HepG2 (cell line): ENCODE results near the gene STKLD1. TPM values are rescaled to one million over a fixed set of nuclear protein-coding genes. Genes with fewer than 3 reads are reported as not detected.
A peak's percentile ranks its signal among the peaks of the same experiment; 100 is the strongest.

Source experiments
- ATAC-seq: fragments of 200-7000 bp; cut with Tn5 transposase; 3 replicates; pipeline ENCODE4 v1.9.1; 2020; ENCODE audit warnings: mild to moderate bottlenecking, moderate library complexity
- BruUV-seq: library from RNA; stranded (reverse); fragments of 400-500 nt; replicated peaks from 2 replicates; lab custom pipeline; 2021; lab: Mats Ljungman, UMichigan
- CTCF ChIA-PET: fragments of 300-600 bp; formaldehyde crosslinking; extraction: SDS; loops from one replicate; lab custom pipeline; 2021; ENCODE audit warnings: low total read pairs, inconsistent platforms, low intra/inter-chr PET ratio; lab: Yijun Ruan, JAX
- POLR2A ChIA-PET: fragments of 350-600 bp; sonication (Branson Sonifier 250); formaldehyde crosslinking; loops from one replicate; lab custom pipeline; 2020; ENCODE audit warnings: antibody characterized with exemption, inconsistent platforms; lab: Yijun Ruan, JAX
- DNase-seq: peaks from one replicate; pipeline ENCODE4 v3.0.0-alpha.2; 2015; ENCODE audit warnings: low spot score
- FAIRE-seq: peaks from 3 replicates; lab custom pipeline; 2011; peaks lifted over from hg19 to GRCh38; lab: Jason Lieb, UNC
- H2AFZ ChIP-seq: one replicate; pipeline ENCODE4 v1.6.1; 2011; ENCODE audit warnings: low read length, inconsistent platforms
- H3K27ac ChIP-seq: fragments of 300-600 bp; 3 replicates; pipeline ENCODE4 v1.8.0; 2011; ENCODE audit warnings: mixed run types, mild to moderate bottlenecking, mixed read lengths, low read length, inconsistent platforms; ENCODE audit not compliant: insufficient read depth; ENCODE audit errors: extremely low read length
- H3K27me3 ChIP-seq, 2 experiments: fragments of 200-600 bp in 1 of 2; 2 replicates in 1 of 2; 3 replicates in 1 of 2; pipeline versions ENCODE4 v1.6.0 to v1.8.0; 2011; ENCODE audit warnings: low read length in 2 of 2, mild to moderate bottlenecking in 2 of 2, moderate library complexity in 2 of 2, inconsistent platforms in 1 of 2; ENCODE audit not compliant: insufficient read depth in 2 of 2, control insufficient read depth in 1 of 2
- H3K36me3 ChIP-seq, 2 experiments: fragments of 200-600 bp in 1 of 2; replicated peaks in 1 of 2; 2 replicates in 1 of 2; 3 replicates in 1 of 2; pipeline versions ENCODE4 v1.5.1 to v1.8.0; 2011; ENCODE audit warnings: low read length in 2 of 2, inconsistent platforms in 1 of 2; ENCODE audit not compliant: insufficient read depth in 2 of 2, control insufficient read depth in 1 of 2
- H3K4me1 ChIP-seq: 2 replicates; pipeline ENCODE4 v1.5.1; 2012; ENCODE audit warnings: low read length, inconsistent platforms; ENCODE audit not compliant: insufficient read depth
- H3K4me2 ChIP-seq: 2 replicates; pipeline ENCODE4 v1.6.0; 2011; ENCODE audit warnings: low read depth, low read length, inconsistent platforms
- H3K4me3 ChIP-seq, 3 experiments: fragments of 200-600 bp in 1 of 3; sonication (generic), shearing (Covaris generic) in 1 of 3; replicated peaks in 1 of 3; 2 replicates each; pipeline ENCODE4 v1.5.1; 2011 to 2016; ENCODE audit warnings: low read length in 3 of 3, inconsistent platforms in 2 of 3, low read depth in 2 of 3, mild to moderate bottlenecking in 2 of 3, control low read depth in 1 of 3, mixed read lengths in 1 of 3; ENCODE audit not compliant: insufficient read depth in 1 of 3
- H3K79me2 ChIP-seq: one replicate; pipeline ENCODE4 v1.6.1; 2011; ENCODE audit warnings: low read length, inconsistent platforms; ENCODE audit not compliant: insufficient read depth
- H3K9ac ChIP-seq: 2 replicates; pipeline ENCODE4 v1.6.0; 2011; ENCODE audit warnings: mild to moderate bottlenecking, low read depth, low read length, inconsistent platforms; ENCODE audit not compliant: insufficient read depth
- H3K9me3 ChIP-seq: 2 replicates; pipeline ENCODE4 v1.5.1; 2012; ENCODE audit warnings: mild to moderate bottlenecking, low read length
- H4K20me1 ChIP-seq: 2 replicates; pipeline ENCODE4 v1.6.0; 2011; ENCODE audit warnings: inconsistent platforms, mild to moderate bottlenecking, low read length, moderate library complexity; ENCODE audit not compliant: insufficient read depth
- FOSL1 ChIP-seq: sonication (generic); formaldehyde crosslinking; IDR thresholded peaks from 2 replicates; pipeline ENCODE4 v1.9.0; 2021; ENCODE audit warnings: missing genetic modification reagents, borderline replicate concordance
- FOXP1 ChIP-seq, 2 experiments: fragments of 450-650 bp in 1 of 2; IDR thresholded peaks; 2 replicates each; pipeline ENCODE4 v1.6.1; 2017 to 2018; ENCODE audit warnings: antibody characterized with exemption in 1 of 2
- KLF11 ChIP-seq: IDR thresholded peaks from 2 replicates; pipeline ENCODE4 v1.6.1; 2016; ENCODE audit warnings: missing compliant biosample characterization
- LCORL ChIP-seq, 2 experiments: fragments of 450-650 bp in 1 of 2; sonication (generic) in 1 of 2; formaldehyde crosslinking in 1 of 2; IDR thresholded peaks; 2 replicates each; pipeline versions ENCODE4 v1.5.0 to v1.6.1; 2017 to 2020; ENCODE audit warnings: antibody characterized with exemption in 1 of 2, missing genetic modification reagents in 1 of 2
- MAFG ChIP-seq: sonication (generic); formaldehyde crosslinking; IDR thresholded peaks from 2 replicates; pipeline ENCODE4 v1.5.1; 2020; ENCODE audit warnings: mild to moderate bottlenecking, missing genetic modification reagents
- MATR3 ChIP-seq: sonication (generic); formaldehyde crosslinking; IDR thresholded peaks from 2 replicates; pipeline ENCODE4 v1.4.0; 2020; ENCODE audit warnings: missing genetic modification reagents
- PTBP1 ChIP-seq: fragments of 200-400 bp; formaldehyde crosslinking; IDR thresholded peaks from 2 replicates; pipeline ENCODE4 v1.6.1; 2018; ENCODE audit warnings: low read length, low read depth; ENCODE audit not compliant: poor library complexity, severe bottlenecking
- ZFP41 ChIP-seq: sonication (generic); formaldehyde crosslinking; IDR thresholded peaks from 2 replicates; pipeline ENCODE4 v1.4.0; 2020; ENCODE audit warnings: mild to moderate bottlenecking, missing genetic modification reagents, borderline replicate concordance
- ZMYM2 ChIP-seq: sonication (generic); formaldehyde crosslinking; IDR thresholded peaks from 2 replicates; pipeline ENCODE4 v1.8.0; 2022; ENCODE audit warnings: mild to moderate bottlenecking, missing genetic modification reagents
- ZNF12 ChIP-seq: sonication (generic); formaldehyde crosslinking; IDR thresholded peaks from 2 replicates; pipeline ENCODE4 v1.5.0; 2020; ENCODE audit warnings: missing genetic modification reagents
- ZNF180 ChIP-seq: sonication (generic); formaldehyde crosslinking; IDR thresholded peaks from 2 replicates; pipeline ENCODE4 v1.4.0; 2020; ENCODE audit warnings: low read depth, missing genetic modification reagents, borderline replicate concordance
- ZNF276 ChIP-seq: sonication (generic); formaldehyde crosslinking; IDR thresholded peaks from 2 replicates; pipeline ENCODE4 v1.4.0; 2020; ENCODE audit warnings: mild to moderate bottlenecking, low read depth, missing genetic modification reagents
- ZNF549 ChIP-seq: sonication (generic); formaldehyde crosslinking; IDR thresholded peaks from 2 replicates; pipeline ENCODE4 v1.5.0; 2020; ENCODE audit warnings: missing genetic modification reagents
- ZNF747 ChIP-seq: sonication (generic); formaldehyde crosslinking; IDR thresholded peaks from 2 replicates; pipeline ENCODE4 v1.8.1; 2023; ENCODE audit warnings: missing genetic modification reagents, mild to moderate bottlenecking, borderline replicate concordance
- ZNF768 ChIP-seq: sonication (generic); formaldehyde crosslinking; IDR thresholded peaks from 2 replicates; pipeline ENCODE4 v1.4.0; 2020; ENCODE audit warnings: missing genetic modification reagents
- WGBS: methylation state at CpG from one replicate; pipeline ENCODE4 v1.1.6; 2017; ENCODE audit warnings: low lambda C conversion rate; 5-methylcytosine and 5-hydroxymethylcytosine counted together
- in situ Hi-C: cut with HindIII; loops from 2 replicates; pipeline ENCODE4 v1.10.0; 2017; ENCODE audit warnings: low pct_unique_long_range_greater_than_20kb; ENCODE audit not compliant: extremely low pct_ligation_motif_present
- intact Hi-C: fragments of 100-400 bp; cut with micrococcal nuclease; formaldehyde crosslinking; loops from one replicate; pipeline ENCODE4 v1.10.0; 2022; ENCODE audit not compliant: unreplicated experiment
- polyA plus RNA-seq, 8 experiments: library from polyadenylated mRNA; depleted of rRNA in 3 of 8; stranded (reverse) in 7 of 8; unstranded in 1 of 8; fragments of >200 nt; fragmentation: Illumina TruSeq in 4 of 8; extraction: Trizol in 4 of 8; gene quantifications; 2 replicates each; pipeline versions ENCODE4 v1.2.1 to v1.2.3, GENCODE V29; 2011 to 2016; ENCODE audit warnings: low read depth in 4 of 8, missing spikeins in 1 of 8, mixed read lengths in 1 of 8; ENCODE audit not compliant: insufficient read depth in 1 of 8
- total RNA-seq, 5 experiments: library from RNA; depleted of rRNA; stranded (reverse); fragments of >200 nt; fragmentation: Illumina TruSeq; extraction: Trizol; gene quantifications; 2 replicates each; pipeline ENCODE4 v1.2.3, GENCODE V29; 2016; ENCODE audit warnings: low read depth in 1 of 5
- TF ChIP-seq, protein P1 (sequence below): sonication (generic); formaldehyde crosslinking; IDR thresholded peaks from 2 replicates; pipeline ENCODE4 v1.5.0; 2020; ENCODE audit warnings: missing genetic modification reagents, mild to moderate bottlenecking, borderline replicate concordance
- TF ChIP-seq, protein P2 (sequence below): sonication (generic); formaldehyde crosslinking; IDR thresholded peaks from 2 replicates; pipeline ENCODE4 v1.8.0; 2023; ENCODE audit warnings: mild to moderate bottlenecking, missing genetic modification reagents

The STKLD1 gene
- total and polyA plus RNA-seq, 2 of the 13 experiments (the other 11 are each of a cell fraction or from before 2014, with no cell fraction given) = 1.5 to 2.2 TPM

DNA sequence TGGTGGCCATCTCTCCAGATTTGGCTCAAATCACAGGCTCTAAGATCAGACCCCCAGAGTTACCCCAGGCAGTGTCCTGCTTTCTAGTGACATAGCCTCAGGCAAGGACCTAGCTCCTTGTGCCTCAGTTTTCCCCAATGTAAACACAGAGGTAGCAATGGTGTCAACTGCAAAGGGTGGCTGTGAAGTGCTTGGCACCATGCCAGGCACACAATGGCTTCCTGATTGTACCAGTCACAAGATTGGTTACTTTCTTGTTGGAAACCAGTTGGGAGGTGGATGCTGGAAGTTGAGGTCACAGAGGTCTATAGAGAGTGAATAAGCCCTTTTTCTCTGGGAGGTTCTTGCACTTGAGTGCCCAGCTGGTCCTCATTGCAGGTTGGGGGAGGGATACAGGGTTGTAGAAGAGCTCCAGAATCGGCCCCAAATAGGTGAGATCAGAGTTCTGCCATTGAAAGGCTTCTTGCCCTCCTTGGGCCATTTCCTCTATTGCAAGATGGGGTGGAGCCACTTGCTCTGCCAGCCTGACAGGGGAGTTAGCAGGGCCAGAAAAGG is 2.3 kb downstream of the STKLD1 start:
- FAIRE-seq (no peak), DNase-seq (no peak), ATAC-seq (no peak)
- CTCF ChIA-PET = no interaction called here
- H3K27ac ChIP-seq = no peak overlapping the region
- no peaks in the 10 kb centered on the region for H3K27me3 ChIP-seq
- H3K9ac ChIP-seq = no peak overlapping the region
- H3K9me3 ChIP-seq = peaks cover 10% of the 10 kb centered on the region; the same call in 1 of the 2 replicates
- in situ Hi-C loops = no loop called here
- POLR2A ChIA-PET = interaction anchor here (1.2 to 3.3 kb wide), 3 partner anchors 8 to 31 kb away, joined by 4 to 16 read pairs (median 6); partner anchors contain the start of genes MED22 and RPL7A
- H3K4me3 ChIP-seq = no peak overlapping the region
- no peak overlapping the region for H2AFZ ChIP-seq
- H3K4me1 ChIP-seq = peaks cover 45% of the 10 kb centered on the region
- WGBS = 0% methylated on average over 1 of the region's 1 CpG
- H3K36me3 ChIP-seq = no peaks in the 10 kb centered on the region
- TF ChIP-seq, protein P1, sequence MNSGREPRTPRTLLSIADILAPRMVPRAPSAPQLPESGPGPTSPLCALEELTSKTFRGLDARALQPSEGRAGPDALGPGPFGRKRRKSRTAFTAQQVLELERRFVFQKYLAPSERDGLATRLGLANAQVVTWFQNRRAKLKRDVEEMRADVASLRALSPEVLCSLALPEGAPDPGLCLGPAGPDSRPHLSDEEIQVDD (CRISPR knock-in tag) = no peak
- TF ChIP-seq FOSL1 (CRISPR knock-in tag) (no peak), ZMYM2 (CRISPR knock-in tag) (no peak), ZNF768 (CRISPR knock-in tag) (no peak), ZNF276 (CRISPR knock-in tag) (no peak), ZNF180 (no peak), ZFP41 (CRISPR knock-in tag) (no peak), KLF11 (CRISPR knock-in tag) (no peak), ZNF12 (CRISPR knock-in tag) (no peak), ZNF747 (CRISPR knock-in tag) (no peak), PTBP1 (no peak), LCORL (IDR thresholded peaks at IDR 0.05) (peak; percentile 93), LCORL (CRISPR knock-in tag; IDR thresholded peaks at IDR 0.05) (no peak), FOXP1 (IDR thresholded peaks at IDR 0.05) (no peak), FOXP1 (CRISPR knock-in tag; IDR thresholded peaks at IDR 0.05) (no peak), MAFG (no peak), MATR3 (CRISPR knock-in tag) (no peak), ZNF549 (CRISPR knock-in tag) (no peak)
- TF ChIP-seq, protein P2, sequence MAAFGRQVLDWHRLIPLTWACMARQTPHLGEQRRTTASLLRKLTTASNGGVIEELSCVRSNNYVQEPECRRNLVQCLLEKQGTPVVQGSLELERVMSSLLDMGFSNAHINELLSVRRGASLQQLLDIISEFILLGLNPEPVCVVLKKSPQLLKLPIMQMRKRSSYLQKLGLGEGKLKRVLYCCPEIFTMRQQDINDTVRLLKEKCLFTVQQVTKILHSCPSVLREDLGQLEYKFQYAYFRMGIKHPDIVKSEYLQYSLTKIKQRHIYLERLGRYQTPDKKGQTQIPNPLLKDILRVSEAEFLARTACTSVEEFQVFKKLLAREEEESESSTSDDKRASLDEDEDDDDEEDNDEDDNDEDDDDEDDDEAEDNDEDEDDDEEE = 0 out of 2 replicates have a peak, but pooled peaks have one; percentile 30
- H3K79me2 ChIP-seq = peaks cover 20% of the 10 kb centered on the region
- peaks cover 18% of the 10 kb centered on the region; the same call in 1 of the 2 replicates for H4K20me1 ChIP-seq
- 0 out of 2 replicates have a peak overlapping the region, but pooled peaks have one; percentile 58 for H3K4me2 ChIP-seq
- intact Hi-C loops = no loop called here
- BruUV-seq = no TSS peak
